ENCODE results near the gene PIP4K2A.

PIP4K2A gene

DNA sequence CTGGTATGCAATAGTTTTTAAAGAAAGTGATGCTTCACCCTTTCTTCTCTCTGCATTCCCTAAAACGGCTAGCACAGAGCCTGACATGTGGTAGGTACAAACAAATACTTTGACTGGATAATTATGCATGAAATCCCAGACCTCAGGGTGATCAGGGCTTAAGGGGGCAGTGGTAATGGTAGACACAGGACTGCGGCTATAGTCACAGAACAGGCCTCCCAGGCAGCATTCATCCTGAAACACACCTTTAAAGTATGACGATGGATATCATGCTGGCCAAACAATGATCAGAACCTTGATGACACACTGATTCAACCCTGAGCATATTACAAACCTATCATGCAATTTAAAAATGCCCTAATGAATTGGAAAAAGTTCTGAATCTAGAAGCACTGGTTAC, 110.8 kb downstream of the PIP4K2A start:
- no peak overlapping the region for H3K4me3 ChIP-seq (ENCODE audit: low read depth, low read length)
- DNase-seq (ENCODE audit: low read depth): no peak
- TF ChIP-seq, protein P1, sequence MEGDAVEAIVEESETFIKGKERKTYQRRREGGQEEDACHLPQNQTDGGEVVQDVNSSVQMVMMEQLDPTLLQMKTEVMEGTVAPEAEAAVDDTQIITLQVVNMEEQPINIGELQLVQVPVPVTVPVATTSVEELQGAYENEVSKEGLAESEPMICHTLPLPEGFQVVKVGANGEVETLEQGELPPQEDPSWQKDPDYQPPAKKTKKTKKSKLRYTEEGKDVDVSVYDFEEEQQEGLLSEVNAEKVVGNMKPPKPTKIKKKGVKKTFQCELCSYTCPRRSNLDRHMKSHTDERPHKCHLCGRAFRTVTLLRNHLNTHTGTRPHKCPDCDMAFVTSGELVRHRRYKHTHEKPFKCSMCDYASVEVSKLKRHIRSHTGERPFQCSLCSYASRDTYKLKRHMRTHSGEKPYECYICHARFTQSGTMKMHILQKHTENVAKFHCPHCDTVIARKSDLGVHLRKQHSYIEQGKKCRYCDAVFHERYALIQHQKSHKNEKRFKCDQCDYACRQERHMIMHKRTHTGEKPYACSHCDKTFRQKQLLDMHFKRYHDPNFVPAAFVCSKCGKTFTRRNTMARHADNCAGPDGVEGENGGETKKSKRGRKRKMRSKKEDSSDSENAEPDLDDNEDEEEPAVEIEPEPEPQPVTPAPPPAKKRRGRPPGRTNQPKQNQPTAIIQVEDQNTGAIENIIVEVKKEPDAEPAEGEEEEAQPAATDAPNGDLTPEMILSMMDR (IDR thresholded peaks at IDR 0.05; ENCODE audit: low read depth, low read length, missing control alignments): no peak

DNA sequence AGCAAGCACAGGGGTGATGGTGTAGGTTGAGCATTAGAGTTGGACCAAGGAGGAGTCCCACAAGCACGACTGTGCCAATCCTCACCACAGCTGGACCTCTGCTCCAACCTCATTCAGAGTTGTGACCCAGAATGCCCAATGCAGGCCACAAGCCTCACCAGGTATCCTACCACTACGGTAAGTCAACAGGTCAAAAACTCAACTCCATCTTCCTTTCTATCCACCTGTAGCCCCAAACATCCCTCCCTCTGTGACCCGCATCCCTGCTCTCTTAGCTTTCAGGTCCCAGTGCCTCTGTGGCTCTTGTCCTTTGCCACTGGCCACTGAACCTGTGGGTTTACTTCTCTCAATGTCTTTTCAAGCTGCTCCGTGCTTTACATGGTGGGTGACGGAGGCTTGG, 112.8 kb downstream of the PIP4K2A start:
- no peak for DNase-seq (ENCODE audit: low read depth)
- TF ChIP-seq, protein P1 (IDR thresholded peaks at IDR 0.05; ENCODE audit: low read depth, low read length, missing control alignments): no peak
- no peak overlapping the region for H3K4me3 ChIP-seq (ENCODE audit: low read depth, low read length)

DNA sequence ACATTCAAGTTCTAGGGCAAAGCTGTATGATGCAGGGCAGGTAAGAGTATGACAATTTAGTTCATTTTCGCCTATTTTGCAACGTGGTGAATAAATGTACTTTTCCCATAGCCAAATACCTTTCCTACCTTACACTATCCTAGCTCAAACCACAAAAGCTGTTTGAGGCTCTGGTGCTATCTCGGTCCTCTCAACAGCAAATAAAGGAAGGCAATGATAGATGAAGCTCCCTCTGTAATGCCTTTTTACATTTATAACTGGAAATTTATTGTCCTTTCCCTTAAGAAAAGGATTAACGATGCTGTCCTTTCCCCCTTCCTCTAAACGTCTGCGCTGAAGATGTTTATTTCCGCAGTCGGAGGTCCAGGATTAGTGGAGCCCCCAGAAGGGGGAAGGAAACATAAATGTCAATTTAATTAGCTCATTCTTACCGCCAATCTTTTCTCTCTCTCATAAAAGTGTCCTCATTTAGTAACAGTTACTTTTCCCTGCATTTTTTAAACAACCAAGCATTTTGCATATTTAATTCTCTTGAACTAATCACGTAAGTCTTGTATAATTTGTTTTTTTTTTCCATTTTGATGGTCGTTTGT, 114.6 kb downstream of the PIP4K2A start:
- no peak for DNase-seq (ENCODE audit: low read depth)
- TF ChIP-seq, protein P1 (IDR thresholded peaks at IDR 0.05; ENCODE audit: low read depth, low read length, missing control alignments): no peak

DNA sequence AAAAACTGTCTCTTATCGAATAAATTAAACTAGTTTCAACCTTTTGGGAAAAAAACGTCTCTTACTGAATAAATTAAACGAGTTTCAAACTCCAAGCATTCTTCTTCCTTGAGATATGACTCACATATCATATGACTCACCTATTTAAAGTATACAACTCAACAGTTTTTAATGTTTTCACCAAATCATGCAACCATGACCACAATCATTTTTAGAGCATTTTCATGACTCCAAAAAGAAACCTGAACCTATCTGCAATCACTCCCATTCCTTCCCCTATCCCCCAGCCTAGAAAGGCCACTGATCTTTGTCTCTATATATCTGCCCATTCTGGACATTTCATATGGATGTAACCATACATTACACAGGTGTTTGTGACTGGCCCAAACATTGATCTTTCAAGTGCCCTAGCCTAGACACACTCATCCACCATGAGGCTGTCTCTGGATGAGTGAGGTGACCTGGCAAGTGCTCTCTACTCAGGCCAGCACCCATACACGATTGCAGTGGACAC, 115.3 kb downstream of the PIP4K2A start:
- TF ChIP-seq, protein P1 (IDR thresholded peaks at IDR 0.05; ENCODE audit: low read depth, low read length, missing control alignments): no peak
- no peak for DNase-seq (ENCODE audit: low read depth)
- no peak overlapping the region for H3K4me3 ChIP-seq (ENCODE audit: low read depth, low read length)

More for the DNA sequence above, 114.6 kb downstream of the PIP4K2A start:
- no peak overlapping the region for H3K4me3 ChIP-seq (ENCODE audit: low read depth, low read length)

DNA sequence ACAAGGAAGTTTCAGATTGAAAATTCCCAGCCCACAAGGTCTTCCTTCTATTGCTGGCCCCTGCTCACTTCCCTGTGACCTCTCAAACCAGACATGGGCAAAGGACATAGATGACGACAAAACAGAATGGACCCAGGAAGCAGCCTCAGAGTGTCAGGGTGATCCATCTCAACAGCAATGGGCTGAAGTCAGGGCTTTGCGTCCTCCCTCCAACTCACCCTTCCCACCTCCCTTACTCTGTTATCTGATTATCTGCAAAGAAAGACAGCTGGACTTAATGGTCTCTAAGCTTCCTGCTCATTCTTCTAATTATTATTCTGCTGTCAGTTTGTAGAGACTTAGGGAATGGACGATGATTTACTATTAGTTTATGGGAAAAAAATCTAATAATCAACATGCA, 115.9 kb downstream of the PIP4K2A start:
- no peak overlapping the region for H3K4me3 ChIP-seq (ENCODE audit: low read depth, low read length)

DNA sequence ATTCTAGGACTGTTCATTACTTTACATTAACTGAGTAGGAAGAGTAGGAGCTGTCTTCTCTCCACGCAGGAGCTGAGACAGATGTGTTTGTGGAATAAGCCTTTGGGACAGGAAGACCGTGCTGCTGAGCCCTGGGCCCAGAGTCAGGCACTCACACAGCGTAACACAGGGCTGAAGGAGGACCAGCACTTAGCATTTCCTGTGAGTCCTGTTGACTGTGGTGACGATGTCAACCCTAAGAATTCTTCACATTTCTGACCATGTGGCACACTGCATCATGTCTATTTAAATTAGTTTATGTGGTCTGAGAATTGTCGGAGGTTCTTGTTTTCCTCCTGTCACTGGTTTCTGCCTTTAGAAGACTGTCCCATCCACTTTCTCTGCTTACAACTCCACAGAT, 117.2 kb downstream of the PIP4K2A start:
- DNase-seq (ENCODE audit: low read depth): no peak
- TF ChIP-seq, protein P1 (IDR thresholded peaks at IDR 0.05; ENCODE audit: low read depth, low read length, missing control alignments): no peak
- no peak overlapping the region for H3K4me3 ChIP-seq (ENCODE audit: low read depth, low read length)

More for the DNA sequence above, 115.9 kb downstream of the PIP4K2A start:
- TF ChIP-seq, protein P1 (IDR thresholded peaks at IDR 0.05; ENCODE audit: low read depth, low read length, missing control alignments): no peak
- no peak for DNase-seq (ENCODE audit: low read depth)

DNA sequence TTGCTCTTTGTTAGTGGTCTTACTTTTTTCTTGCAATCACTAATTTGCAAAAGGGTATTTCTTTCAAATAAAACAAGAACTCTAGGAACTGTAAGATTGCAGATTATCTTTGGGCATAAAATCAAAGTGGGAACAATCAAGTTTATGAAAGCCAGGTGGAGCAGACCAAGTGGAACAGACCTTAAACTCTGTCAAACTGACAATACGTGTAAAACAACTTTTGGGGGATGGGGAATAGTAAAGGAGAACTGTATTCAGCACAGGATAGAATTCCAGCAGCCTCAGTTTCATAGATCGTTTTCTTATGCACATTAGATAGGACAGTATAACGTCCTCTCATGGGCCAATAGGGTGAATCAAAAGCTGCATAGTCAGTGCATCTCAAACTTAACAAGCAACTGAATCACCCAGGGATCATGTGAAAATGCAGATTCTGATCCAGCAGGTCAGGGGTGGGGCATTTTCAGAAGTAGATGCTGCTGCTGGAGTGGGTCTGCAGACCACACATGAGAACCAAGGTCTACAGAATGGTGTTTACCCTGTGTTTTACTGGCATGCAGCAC, 120.7 kb downstream of the PIP4K2A start:
- DNase-seq (ENCODE audit: low read depth): no peak
- no peak overlapping the region for H3K4me3 ChIP-seq (ENCODE audit: low read depth, low read length)
- TF ChIP-seq, protein P1 (IDR thresholded peaks at IDR 0.05; ENCODE audit: low read depth, low read length, missing control alignments): no peak

All from GM12864 (cell line).